Endothelial cell of umbilical vein (primary cell): ENCODE measurements around the gene RNF5. TPM values are rescaled to one million over a fixed set of nuclear protein-coding genes. Genes with fewer than 3 reads are reported as not detected.

ENCODE experiments used
- BruUV-seq: library from RNA; stranded (reverse); fragments of 400-500 nt; replicated peaks from 2 replicates; lab custom pipeline; 2021; lab: Mats Ljungman, UMichigan
- CTCF ChIA-PET: fragments of 300-600, 350-600 bp; sonication (Branson Sonifier 250); formaldehyde crosslinking; loops from one replicate; lab custom pipeline; 2021; ENCODE audit warnings: antibody characterized with exemption, inconsistent platforms; lab: Charles Lee
- POLR2A ChIA-PET: fragments of 300-600, 350-600 bp; sonication (Branson Sonifier 250); formaldehyde crosslinking; loops from one replicate; lab custom pipeline; 2021; ENCODE audit warnings: antibody characterized with exemption, inconsistent platforms; lab: Charles Lee
- DNase-seq: peaks from one replicate; pipeline ENCODE4 v3.0.0-alpha.2; 2011; ENCODE audit warnings: low read depth, low spot score
- FAIRE-seq: peaks from 2 replicates; lab custom pipeline; 2011; peaks lifted over from hg19 to GRCh38; lab: Jason Lieb, UNC
- H2AFZ ChIP-seq: 2 replicates; pipeline ENCODE4 v1.6.0; 2012; ENCODE audit warnings: low read depth, low read length, control low read depth, inconsistent platforms
- H3K27ac ChIP-seq: 2 replicates; pipeline ENCODE4 v1.5.1; 2011; ENCODE audit warnings: low read depth, mild to moderate bottlenecking, control low read depth, low read length, moderate library complexity; ENCODE audit not compliant: insufficient read depth
- H3K27me3 ChIP-seq, 2 experiments: 2 replicates each; pipeline versions ENCODE4 v1.6.0 to v1.6.1; 2011; ENCODE audit warnings: low read length in 2 of 2, mixed read lengths in 1 of 2; ENCODE audit not compliant: control insufficient read depth in 2 of 2, insufficient read depth in 2 of 2
- H3K36me3 ChIP-seq, 2 experiments: 2 replicates in 1 of 2; 3 replicates in 1 of 2; pipeline ENCODE4 v1.5.1; 2011; ENCODE audit warnings: low read length in 2 of 2, mild to moderate bottlenecking in 1 of 2, moderate library complexity in 1 of 2; ENCODE audit not compliant: control insufficient read depth in 2 of 2, insufficient read depth in 2 of 2; ENCODE audit errors: extremely low read depth in 1 of 2
- H3K4me1 ChIP-seq: 3 replicates; pipeline ENCODE4 v1.5.1; 2011; ENCODE audit warnings: mild to moderate bottlenecking, low read length; ENCODE audit not compliant: control insufficient read depth, insufficient read depth; ENCODE audit errors: extremely low read depth
- H3K4me2 ChIP-seq: 2 replicates; pipeline ENCODE4 v1.6.1; 2011; ENCODE audit warnings: low read length, control low read depth, mixed read lengths; ENCODE audit not compliant: insufficient read depth
- H3K4me3 ChIP-seq, 3 experiments: fragments of 200-600 bp in 1 of 3; sonication (generic), shearing (Covaris generic) in 1 of 3; replicated peaks in 1 of 3; 2 replicates each; pipeline ENCODE4 v1.5.1; 2011 to 2016; ENCODE audit warnings: control low read depth in 3 of 3, low read length in 3 of 3, mild to moderate bottlenecking in 2 of 3, inconsistent platforms in 1 of 3, low read depth in 1 of 3, moderate library complexity in 1 of 3; ENCODE audit not compliant: insufficient read depth in 1 of 3
- H3K79me2 ChIP-seq: 2 replicates; pipeline ENCODE4 v1.6.0; 2012; ENCODE audit warnings: low read length, inconsistent platforms; ENCODE audit not compliant: control insufficient read depth, insufficient read depth
- H3K9ac ChIP-seq: replicated peaks from 2 replicates; pipeline ENCODE3; 2011; ENCODE audit warnings: low read length, control low read depth; ENCODE audit not compliant: insufficient read depth; ENCODE audit errors: extremely low read depth
- H3K9me1 ChIP-seq: replicated peaks from 3 replicates; pipeline ENCODE4 v1.6.0; 2011; ENCODE audit warnings: mild to moderate bottlenecking, low read length; ENCODE audit not compliant: control insufficient read depth, insufficient read depth; ENCODE audit errors: extremely low read depth
- H3K9me3 ChIP-seq: replicated peaks from 2 replicates; pipeline ENCODE4 v1.5.1; 2012; ENCODE audit warnings: low read length, inconsistent platforms; ENCODE audit not compliant: control insufficient read depth, insufficient read depth
- H4K20me1 ChIP-seq: replicated peaks from 2 replicates; pipeline ENCODE3; 2011; ENCODE audit warnings: mild to moderate bottlenecking, low read length; ENCODE audit not compliant: control insufficient read depth, insufficient read depth; ENCODE audit errors: extremely low read depth
- CTCF ChIP-seq, 2 donors: IDR thresholded peaks; 1 replicate in 1 of 2; 2 replicates in 1 of 2; pipeline ENCODE4 v1.5.1; 2011; ENCODE audit warnings: low read length in 2 of 2, mild to moderate bottlenecking in 2 of 2, moderate library complexity in 2 of 2, control low read depth in 1 of 2, inconsistent platforms in 1 of 2, low read depth in 1 of 2; ENCODE audit not compliant: insufficient read depth in 1 of 2; ENCODE audit errors: extremely low read depth in 1 of 2
- EZH2 ChIP-seq: IDR thresholded peaks from 2 replicates; pipeline ENCODE4 v1.6.1; 2012; ENCODE audit warnings: borderline replicate concordance, low read depth, mild to moderate bottlenecking, moderate library complexity, low read length, inconsistent platforms; ENCODE audit not compliant: severe bottlenecking
- FOS ChIP-seq: IDR thresholded peaks from 2 replicates; pipeline ENCODE4 v1.6.1; 2011; ENCODE audit warnings: mild to moderate bottlenecking, low read length, moderate library complexity, borderline replicate concordance; ENCODE audit not compliant: insufficient read depth
- GATA2 ChIP-seq: IDR thresholded peaks from 2 replicates; pipeline ENCODE4 v1.7.0; 2011; ENCODE audit warnings: low read depth, mild to moderate bottlenecking, moderate library complexity, mixed read lengths, low read length; ENCODE audit not compliant: insufficient read length, insufficient read depth
- JUN ChIP-seq: IDR thresholded peaks from 2 replicates; pipeline ENCODE4 v1.6.1; 2011; ENCODE audit warnings: borderline replicate concordance, low read depth; ENCODE audit not compliant: insufficient read length, insufficient read depth
- MAX ChIP-seq: IDR thresholded peaks from 2 replicates; pipeline ENCODE4 v1.6.1; 2011; ENCODE audit not compliant: insufficient read depth, insufficient read length
- MYC ChIP-seq: IDR thresholded peaks from one replicate; pipeline ENCODE4 v1.6.1; 2011; ENCODE audit warnings: mild to moderate bottlenecking, low read depth, low read length
- POLR2A ChIP-seq: IDR thresholded peaks from 2 replicates; pipeline ENCODE4 v1.6.1; 2012; ENCODE audit warnings: low read depth, mild to moderate bottlenecking, control low read depth, low read length
- POLR2AphosphoS5 ChIP-seq: IDR thresholded peaks from 2 replicates; pipeline ENCODE4 v1.6.1; 2012; ENCODE audit warnings: low read depth, mild to moderate bottlenecking, control low read depth, low read length, moderate library complexity; ENCODE audit not compliant: insufficient read depth
- dilution Hi-C: fragments of 300-500 bp; cut with MboI; formaldehyde crosslinking; loops from one replicate; pipeline ENCODE4 v1.15.0; 2019; ENCODE audit warnings: low sequenced_read_pairs; ENCODE audit not compliant: extremely low pct_ligation_motif_present
- intact Hi-C: fragments of 100-400 bp; cut with micrococcal nuclease; formaldehyde crosslinking; loops from one replicate; pipeline ENCODE4 v1.10.0; 2022
- polyA plus RNA-seq, 4 experiments: library from polyadenylated mRNA; depleted of rRNA in 3 of 4; stranded (reverse) in 3 of 4; unstranded in 1 of 4; fragments of >200 nt; gene quantifications; 2 replicates each; pipeline versions ENCODE4 v1.2.1 to v1.2.3, GENCODE V29; 2011 to 2012; ENCODE audit warnings: missing spikeins in 1 of 4
- total RNA-seq: library from RNA; stranded (reverse); gene quantifications from 2 replicates; pipeline ENCODE4 v1.2.3, GENCODE V29; 2021

The RNF5 gene
- total and polyA plus RNA-seq, 2 donors (not counting 3 experiments of a cell fraction or from before 2014, with no cell fraction given) = 49.2 to 100 TPM

DNA sequence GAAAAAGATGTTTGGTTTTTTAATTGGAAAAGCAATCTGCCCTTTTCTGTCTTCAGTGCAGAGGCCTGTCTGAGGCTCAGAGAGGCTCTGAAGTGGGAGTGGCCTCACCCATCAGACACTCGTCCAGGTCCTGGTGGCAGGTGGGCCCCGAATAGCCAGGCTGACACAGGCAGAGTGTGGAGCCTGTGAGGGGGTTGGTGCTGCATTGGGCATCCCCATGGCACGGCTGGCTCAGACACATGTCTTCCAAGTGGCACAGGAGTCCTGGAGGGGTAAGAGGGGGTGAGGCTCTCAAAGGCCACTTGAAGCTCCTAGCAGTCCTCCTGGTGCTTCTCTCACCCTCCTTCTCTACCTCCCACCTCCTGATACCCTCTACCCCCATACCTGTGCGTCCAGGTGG is 41.8 kb downstream of the RNF5 start:
- Histone ChIP-seq H3K9ac (no peak overlapping the region), H3K4me2 (no peak overlapping the region), H2AFZ (no peak overlapping the region), H3K36me3 (peaks cover 9 to 13% of the 10 kb centered on the region in 2 experiments), H4K20me1 (no peaks in the 10 kb centered on the region), H3K9me3 (no peaks in the 10 kb centered on the region), H3K4me1 (peaks cover 25% of the 10 kb centered on the region), H3K27ac (no peak overlapping the region), H3K4me3 (no peak overlapping the region), H3K27me3 (no peaks in the 10 kb centered on the region), H3K79me2 (peaks cover 2% of the 10 kb centered on the region), H3K9me1 (no peaks in the 10 kb centered on the region)
- ChIA-PET CTCF (no interaction called here), POLR2A (no interaction called here)
- DNase-seq = no peak
- no TSS peak for BruUV-seq
- dilution Hi-C loops (no loop called here), intact Hi-C loops (no loop called here)
- TF ChIP-seq POLR2A (no peak), EZH2 (no peak), JUN (no peak), MYC (no peak), CTCF (IDR thresholded peaks at IDR 0.05; ENCODE audit: extremely low read depth in 1 of 2, insufficient read depth in 1 of 2, low read depth in 1 of 2, low read length in 2 of 2) (no peak), MAX (no peak), GATA2 (no peak), POLR2AphosphoS5 (no peak), FOS (no peak)
- no peak for FAIRE-seq
